GM10266 (cell line): ENCODE data around the gene PDZD4.

Experiments
- DNase-seq: peaks from one replicate; pipeline ENCODE4 v3.0.0; 2012; ENCODE audit errors: extremely low spot score
- TF ChIP-seq, protein P1 (sequence below): IDR thresholded peaks from 2 replicates; pipeline ENCODE4 v1.5.1; 2012; ENCODE audit warnings: mild to moderate bottlenecking, low read depth; ENCODE audit not compliant: control insufficient read depth, insufficient read depth; ENCODE audit errors: missing control alignments

Gene PDZD4

DNA sequence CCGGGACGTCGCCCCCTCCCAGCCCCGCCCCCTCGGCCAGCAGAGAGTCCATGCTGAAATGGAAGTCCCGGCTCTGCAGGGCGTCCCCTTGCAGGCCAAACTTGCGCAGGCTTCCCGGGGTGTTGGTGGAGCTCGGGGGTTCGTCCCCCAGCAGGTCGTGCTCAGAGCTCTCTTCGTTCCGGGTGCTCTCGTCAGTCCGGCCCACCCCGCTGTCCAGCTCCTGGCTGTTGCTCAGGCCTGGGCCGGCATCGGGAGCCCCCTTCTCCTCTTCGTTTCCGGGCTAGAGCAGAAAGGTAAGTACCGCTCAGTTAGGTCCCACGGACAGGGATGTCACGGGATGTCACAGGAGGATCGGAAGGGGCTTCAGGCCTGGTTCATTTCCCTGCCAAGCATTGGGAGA is 25.7 kb downstream of the PDZD4 start:
- DNase-seq, result no peak
- TF ChIP-seq, protein P1, sequence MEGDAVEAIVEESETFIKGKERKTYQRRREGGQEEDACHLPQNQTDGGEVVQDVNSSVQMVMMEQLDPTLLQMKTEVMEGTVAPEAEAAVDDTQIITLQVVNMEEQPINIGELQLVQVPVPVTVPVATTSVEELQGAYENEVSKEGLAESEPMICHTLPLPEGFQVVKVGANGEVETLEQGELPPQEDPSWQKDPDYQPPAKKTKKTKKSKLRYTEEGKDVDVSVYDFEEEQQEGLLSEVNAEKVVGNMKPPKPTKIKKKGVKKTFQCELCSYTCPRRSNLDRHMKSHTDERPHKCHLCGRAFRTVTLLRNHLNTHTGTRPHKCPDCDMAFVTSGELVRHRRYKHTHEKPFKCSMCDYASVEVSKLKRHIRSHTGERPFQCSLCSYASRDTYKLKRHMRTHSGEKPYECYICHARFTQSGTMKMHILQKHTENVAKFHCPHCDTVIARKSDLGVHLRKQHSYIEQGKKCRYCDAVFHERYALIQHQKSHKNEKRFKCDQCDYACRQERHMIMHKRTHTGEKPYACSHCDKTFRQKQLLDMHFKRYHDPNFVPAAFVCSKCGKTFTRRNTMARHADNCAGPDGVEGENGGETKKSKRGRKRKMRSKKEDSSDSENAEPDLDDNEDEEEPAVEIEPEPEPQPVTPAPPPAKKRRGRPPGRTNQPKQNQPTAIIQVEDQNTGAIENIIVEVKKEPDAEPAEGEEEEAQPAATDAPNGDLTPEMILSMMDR, result no peak

DNA sequence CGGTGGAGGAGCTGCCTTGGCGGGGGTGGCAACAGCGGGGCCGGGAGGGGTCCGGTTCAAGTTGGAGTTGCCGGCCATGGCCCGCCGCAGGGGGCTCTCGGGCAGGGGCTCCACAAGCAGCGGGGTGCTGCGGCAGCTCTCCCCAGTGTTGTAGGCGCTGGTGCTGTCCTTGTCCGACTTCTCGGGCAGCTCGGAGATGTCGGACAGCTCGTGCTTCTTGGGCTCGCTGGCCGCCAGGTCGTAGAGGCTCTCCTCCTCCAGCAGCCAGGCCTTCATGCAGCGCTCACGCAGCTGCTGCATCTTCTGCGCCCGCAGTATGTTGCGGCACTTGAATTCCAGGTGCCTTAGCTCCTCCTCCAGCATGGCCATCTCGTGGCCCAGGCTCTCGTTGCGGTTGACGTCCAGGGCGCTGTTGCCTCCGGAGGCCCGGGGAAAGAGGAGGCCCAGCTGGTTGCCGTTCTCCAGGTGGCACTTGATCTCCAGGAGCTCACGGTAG is 26.2 kb downstream of the PDZD4 start:
- no peak for DNase-seq
- TF ChIP-seq, protein P1, result no peak

- DNase-seq, result no peak
- TF ChIP-seq, protein P1, result no peak
Measured at GRCh38 chrX:153803211-153804099, 26.9 kb downstream of the PDZD4 start.

- TF ChIP-seq, protein P1, result no peak
- no peak for DNase-seq
Measured at GRCh38 chrX:153802513-153803045, 27.8 kb downstream of the PDZD4 start.

GRCh38 chrX:153801669-153802068 is 28.7 kb downstream of the PDZD4 start:
- TF ChIP-seq, protein P1, result no peak
- DNase-seq, result no peak

- DNase-seq, result no peak
- TF ChIP-seq, protein P1, result no peak
Measured at GRCh38 chrX:153800746-153801145, 29.6 kb downstream of the PDZD4 start.
